Bone marrow (tissue), 2 donors: ENCODE measurements around the gene STT3A.

ENCODE experiments used
- DNase-seq, 2 donors: peaks; one replicate each; lab custom pipeline; 2025; lab: John Stamatoyannopoulos, UW

Gene STT3A

DNA sequence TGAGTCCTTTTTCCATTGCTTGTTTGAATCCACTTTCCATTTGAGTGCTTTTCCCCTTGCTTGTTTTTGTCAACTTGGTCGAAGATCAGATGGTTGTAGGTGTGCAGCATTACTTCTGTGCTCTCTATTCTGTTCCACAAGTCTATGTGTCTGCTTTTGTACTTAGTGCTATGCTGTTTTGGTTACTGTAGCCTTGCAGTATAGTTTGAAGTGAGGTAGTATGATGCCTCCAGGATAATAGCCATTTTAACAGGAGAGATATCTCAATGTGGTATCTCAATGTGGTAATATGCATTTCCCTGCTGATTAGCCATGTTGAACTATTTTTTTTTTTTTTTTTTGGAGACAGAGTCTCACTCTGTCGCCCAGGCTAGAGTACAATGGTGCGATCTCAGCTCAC lies 71.3 kb downstream of the STT3A start:
- no peak for DNase-seq

DNA sequence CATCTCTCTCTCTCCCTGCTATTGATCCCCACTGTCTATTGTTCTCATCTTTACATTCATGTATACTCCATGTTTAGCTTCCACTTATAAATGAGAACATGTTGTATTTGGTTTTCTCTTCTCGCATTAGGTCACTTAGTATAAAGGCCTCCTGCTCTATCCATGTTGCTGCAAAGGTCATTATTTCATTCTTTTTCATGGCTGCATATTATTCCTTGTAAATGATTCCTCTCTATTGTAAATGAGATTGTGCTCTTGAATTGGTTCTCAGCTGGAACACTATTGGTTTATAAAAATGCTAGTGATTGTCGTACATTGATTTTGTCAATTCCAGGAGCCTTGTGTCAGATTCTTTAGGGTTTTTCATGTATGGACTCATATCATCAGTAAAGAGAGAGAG lies 74.5 kb downstream of the STT3A start:
- DNase-seq = no peak

DNA sequence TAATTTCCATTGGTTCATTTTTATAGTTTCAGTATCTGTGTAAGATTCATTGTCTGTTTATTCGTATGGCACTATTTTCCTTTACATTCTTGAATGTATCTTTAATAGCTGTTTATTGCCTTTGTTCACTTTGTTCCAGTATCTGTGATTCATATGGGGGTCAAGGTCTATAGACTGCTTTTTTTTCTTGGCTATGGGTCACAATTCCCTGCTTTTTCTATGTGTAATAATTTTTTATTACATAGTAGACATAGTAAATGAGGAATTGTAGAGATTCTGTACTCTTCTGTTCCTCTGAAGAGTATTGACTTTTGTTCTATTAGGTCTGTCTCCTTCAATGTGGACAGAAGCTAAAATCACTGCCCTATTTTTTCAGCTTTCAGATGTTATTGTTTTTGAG lies 77.5 kb downstream of the STT3A start:
- DNase-seq = no peak

DNA sequence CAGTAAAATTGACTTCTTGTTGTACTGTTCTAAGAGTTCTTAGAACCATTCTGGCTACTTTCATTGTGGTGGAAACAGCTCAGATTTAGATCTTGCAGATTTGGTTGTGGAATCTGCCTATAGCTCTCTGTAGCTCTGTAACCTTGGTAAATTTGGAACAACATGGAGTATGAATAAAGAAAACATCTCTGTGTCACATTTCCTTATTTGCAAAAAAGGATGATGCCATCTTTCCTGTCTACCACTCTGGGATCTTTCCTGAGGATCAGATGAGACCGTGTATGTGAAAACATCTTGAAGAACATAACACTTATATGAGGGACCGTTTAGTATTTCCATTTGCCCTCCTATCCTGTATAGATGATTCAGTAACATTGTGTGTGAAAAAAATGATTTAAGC lies 78.9 kb downstream of the STT3A start:
- DNase-seq = no peak
